Keratinocyte (primary cell): ENCODE measurements around the gene TNFAIP2. TPM values are rescaled to one million over a fixed set of nuclear protein-coding genes. Genes with fewer than 3 reads are reported as not detected.
A peak's percentile ranks its signal among the peaks of the same experiment; 100 is the strongest.

ENCODE experiments used
- DNase-seq: peaks from one replicate; pipeline ENCODE4 v3.0.0-alpha.2; 2011; ENCODE audit warnings: low read depth, missing footprints, low spot score
- FAIRE-seq: peaks from 2 replicates; lab custom pipeline; 2011; peaks lifted over from hg19 to GRCh38; lab: Jason Lieb, UNC
- H2AFZ ChIP-seq: 2 replicates; pipeline ENCODE4 v1.6.0; 2012; ENCODE audit warnings: low read length, control low read depth, inconsistent platforms; ENCODE audit not compliant: control insufficient read depth
- H3K27ac ChIP-seq: 2 replicates; pipeline ENCODE4 v1.5.1; 2011; ENCODE audit warnings: low read length; ENCODE audit not compliant: control insufficient read depth, insufficient read depth
- H3K27me3 ChIP-seq: 3 replicates; pipeline ENCODE4 v1.6.0; 2011; ENCODE audit warnings: low read length; ENCODE audit not compliant: control insufficient read depth, insufficient read depth; ENCODE audit errors: extremely low read depth
- H3K36me3 ChIP-seq, 2 experiments: 2 replicates in 1 of 2; 3 replicates in 1 of 2; pipeline ENCODE4 v1.5.1; 2011; ENCODE audit warnings: low read length in 2 of 2, mild to moderate bottlenecking in 1 of 2; ENCODE audit not compliant: control insufficient read depth in 2 of 2, insufficient read depth in 2 of 2; ENCODE audit errors: extremely low read depth in 1 of 2
- H3K4me1 ChIP-seq: 3 replicates; pipeline ENCODE4 v1.5.1; 2011; ENCODE audit warnings: low read length; ENCODE audit not compliant: control insufficient read depth, insufficient read depth; ENCODE audit errors: extremely low read depth
- H3K4me2 ChIP-seq: 3 replicates; pipeline ENCODE4 v1.6.0; 2011; ENCODE audit warnings: low read depth, low read length; ENCODE audit not compliant: control insufficient read depth, insufficient read depth; ENCODE audit errors: extremely low read depth
- H3K4me3 ChIP-seq, 3 experiments: fragments of 200-600 bp in 1 of 3; sonication (generic) in 1 of 3; 2 replicates in 2 of 3; 3 replicates in 1 of 3; pipeline ENCODE4 v1.5.1; 2011 to 2016; ENCODE audit warnings: low read length in 3 of 3, mild to moderate bottlenecking in 3 of 3, control low read depth in 2 of 3, inconsistent platforms in 1 of 3, low read depth in 1 of 3, mixed read lengths in 1 of 3, mixed run types in 1 of 3, moderate library complexity in 1 of 3; ENCODE audit not compliant: control insufficient read depth in 2 of 3, insufficient read depth in 2 of 3; ENCODE audit errors: extremely low read depth in 1 of 3
- H3K79me2 ChIP-seq: 2 replicates; pipeline ENCODE4 v1.6.0; 2012; ENCODE audit warnings: low read length; ENCODE audit not compliant: control insufficient read depth, insufficient read depth
- H3K9ac ChIP-seq: 3 replicates; pipeline ENCODE4 v1.6.0; 2011; ENCODE audit warnings: low read length; ENCODE audit not compliant: control insufficient read depth, insufficient read depth; ENCODE audit errors: extremely low read depth
- H3K9me1 ChIP-seq: 3 replicates; pipeline ENCODE4 v1.6.0; 2011; ENCODE audit warnings: low read length; ENCODE audit not compliant: control insufficient read depth, insufficient read depth; ENCODE audit errors: extremely low read depth
- H3K9me3 ChIP-seq: 2 replicates; pipeline ENCODE4 v1.5.1; 2012; ENCODE audit warnings: low read depth, low read length; ENCODE audit not compliant: control insufficient read depth
- H4K20me1 ChIP-seq: 3 replicates; pipeline ENCODE4 v1.6.0; 2011; ENCODE audit warnings: low read length; ENCODE audit not compliant: control insufficient read depth, insufficient read depth; ENCODE audit errors: extremely low read depth
- CTCF ChIP-seq, 3 experiments: IDR thresholded peaks in 1 of 3; conservative IDR thresholded peaks in 1 of 3; optimal IDR thresholded peaks in 1 of 3; 2 replicates in 2 of 3; 3 replicates in 1 of 3; pipeline versions ENCODE3 to v1.5.1; 2011; ENCODE audit warnings: low read length in 3 of 3, mild to moderate bottlenecking in 3 of 3, moderate library complexity in 2 of 3, control low read depth in 1 of 3, inconsistent platforms in 1 of 3; ENCODE audit not compliant: insufficient read depth in 2 of 3; ENCODE audit errors: extremely low read depth in 1 of 3
- EZH2 ChIP-seq: IDR thresholded peaks from one replicate; pipeline ENCODE4 v1.6.1; 2012; ENCODE audit warnings: inconsistent platforms, mild to moderate bottlenecking, low read length, moderate library complexity
- dilution Hi-C: fragments of 300-500 bp; cut with MboI; formaldehyde crosslinking; loops from one replicate; pipeline ENCODE4 v1.7.0; 2020; ENCODE audit warnings: low sequenced_read_pairs; ENCODE audit not compliant: extremely low pct_ligation_motif_present
- polyA plus RNA-seq, 5 experiments: library from polyadenylated mRNA; depleted of rRNA in 3 of 5; stranded (reverse) in 3 of 5; stranded (forward) in 1 of 5; unstranded in 1 of 5; fragments of >200 nt; gene quantifications; 1 replicate in 1 of 5; 2 replicates in 3 of 5; 3 replicates in 1 of 5; pipeline versions ENCODE4 v1.2.1 to v1.2.3, GENCODE V29; 2011 to 2012; ENCODE audit warnings: missing spikeins in 2 of 5, low read depth in 1 of 5, low replicate concordance in 1 of 5

Gene TNFAIP2
- polyA plus RNA-seq, 1 donor (not counting 4 experiments of a cell fraction or from before 2014, with no cell fraction given) = 0.71 TPM

GRCh38 chr14:103130017-103130764 lies 6.9 kb downstream of the TNFAIP2 start:
- DNase-seq = no peak
- FAIRE-seq = no peak
- Histone ChIP-seq H3K9me1 (no peaks in the 10 kb centered on the region), H3K36me3 (no peaks in the 10 kb centered on the region), H3K79me2 (no peaks in the 10 kb centered on the region), H3K27me3 (peaks cover 17% of the 10 kb centered on the region), H2AFZ (peak overlapping the region; percentile 58), H3K27ac (no peak overlapping the region), H3K9ac (no peak overlapping the region), H3K4me2 (peak overlapping the region; percentile 48), H4K20me1 (peaks cover 2% of the 10 kb centered on the region), H3K4me3 (no peak overlapping the region), H3K9me3 (no peaks in the 10 kb centered on the region), H3K4me1 (peaks cover 39% of the 10 kb centered on the region)
- TF ChIP-seq CTCF (optimal IDR thresholded peaks at IDR 0.05 in 1 of 3, IDR thresholded peaks at IDR 0.05 in 1 of 3, conservative IDR thresholded peaks at IDR 0.05 in 1 of 3; ENCODE audit: extremely low read depth in 1 of 3, insufficient read depth in 2 of 3, low read length in 3 of 3) (no peak), EZH2 (no peak)
- dilution Hi-C loops = no loop called here

GRCh38 chr14:103130965-103131364 lies 7.7 kb downstream of the TNFAIP2 start:
- no peaks in the 10 kb centered on the region for H3K9me3 ChIP-seq
- DNase-seq (no peak), FAIRE-seq (peak; percentile 60)
- H3K27ac ChIP-seq = no peak overlapping the region
- no peaks in the 10 kb centered on the region for H3K79me2 ChIP-seq
- no peaks in the 10 kb centered on the region for H3K36me3 ChIP-seq
- peaks cover 39% of the 10 kb centered on the region for H3K4me1 ChIP-seq
- peak overlapping the region; percentile 58 for H2AFZ ChIP-seq
- TF ChIP-seq CTCF (optimal IDR thresholded peaks at IDR 0.05 in 1 of 3, IDR thresholded peaks at IDR 0.05 in 1 of 3, conservative IDR thresholded peaks at IDR 0.05 in 1 of 3; ENCODE audit: extremely low read depth in 1 of 3, insufficient read depth in 2 of 3, low read length in 3 of 3) = no peak
- no peak for TF ChIP-seq EZH2
- H3K4me3 ChIP-seq = no peak overlapping the region
- H4K20me1 ChIP-seq = peaks cover 2% of the 10 kb centered on the region
- H3K4me2 ChIP-seq = peak overlapping the region; percentile 48
- H3K9ac ChIP-seq = no peak overlapping the region
- dilution Hi-C loops = no loop called here
- peaks cover 9% of the 10 kb centered on the region for H3K27me3 ChIP-seq
- H3K9me1 ChIP-seq = no peaks in the 10 kb centered on the region
